HFF-Myc (cell line): ENCODE data around the gene WWOX.

Experiments used
- DNase-seq: peaks from one replicate; pipeline ENCODE4 v3.0.0-alpha.2; 2011; ENCODE audit warnings: low read depth; ENCODE audit errors: extremely low read depth
- H3K4me3 ChIP-seq: replicated peaks from 2 replicates; pipeline ENCODE4 v1.5.1; 2011; ENCODE audit warnings: low read depth, mild to moderate bottlenecking, control low read depth, low read length
- CTCF ChIP-seq: IDR thresholded peaks from 2 replicates; pipeline ENCODE4 v1.5.1; 2012; ENCODE audit warnings: mild to moderate bottlenecking, low read depth, low read length, control low read depth; ENCODE audit errors: missing control alignments

The WWOX gene

GRCh38 chr16:78916928-78917545 is 817.6 kb downstream of the WWOX start:
- H3K4me3 ChIP-seq, result no peak overlapping the region
- TF ChIP-seq CTCF, result no peak
- no peak for DNase-seq

GRCh38 chr16:78918805-78919305 is 819.4 kb downstream of the WWOX start:
- H3K4me3 ChIP-seq, result no peak overlapping the region
- DNase-seq, result no peak
- no peak for TF ChIP-seq CTCF

GRCh38 chr16:78919852-78920251 is 820.4 kb downstream of the WWOX start:
- no peak for DNase-seq
- TF ChIP-seq CTCF, result no peak
- no peak overlapping the region for H3K4me3 ChIP-seq

GRCh38 chr16:78920621-78921020 is 821.2 kb downstream of the WWOX start:
- no peak overlapping the region for H3K4me3 ChIP-seq
- no peak for DNase-seq
- TF ChIP-seq CTCF, result no peak

GRCh38 chr16:78925083-78925767 is 825.8 kb downstream of the WWOX start:
- DNase-seq, result no peak
- no peak overlapping the region for H3K4me3 ChIP-seq
- no peak for TF ChIP-seq CTCF

- no peak for DNase-seq
- TF ChIP-seq CTCF, result no peak
- H3K4me3 ChIP-seq, result no peak overlapping the region
Measured at GRCh38 chr16:78926723-78927210, 827.3 kb downstream of the WWOX start.
